Mesodermal cell (in vitro differentiated cells): ENCODE results near the gene RPS19BP1.

Experiments used
- H3K27ac ChIP-seq: 2 replicates; pipeline ENCODE4 v1.7.0; 2013; ENCODE audit warnings: mild to moderate bottlenecking, low read depth, low read length, moderate library complexity; ENCODE audit not compliant: severe bottlenecking
- H3K36me3 ChIP-seq: 2 replicates; pipeline ENCODE4 v1.7.1; 2013; ENCODE audit warnings: mild to moderate bottlenecking, low read length, moderate library complexity; ENCODE audit not compliant: control insufficient read depth, insufficient read depth
- H3K4me1 ChIP-seq: one replicate; pipeline ENCODE4 v1.7.1; 2013; ENCODE audit warnings: mild to moderate bottlenecking, low read length; ENCODE audit not compliant: insufficient read depth, control insufficient read depth, poor library complexity, severe bottlenecking
- H3K4me3 ChIP-seq: 2 replicates; pipeline ENCODE4 v1.7.0; 2013; ENCODE audit warnings: low read length, control low read depth, mild to moderate bottlenecking; ENCODE audit not compliant: insufficient read depth, poor library complexity, severe bottlenecking; ENCODE audit errors: extremely low read depth
- H3K9me3 ChIP-seq: 2 replicates; pipeline ENCODE4 v1.7.1; 2013; ENCODE audit warnings: mild to moderate bottlenecking, low read length, moderate library complexity; ENCODE audit not compliant: control insufficient read depth
- WGBS, 2 experiments: methylation state at CpG; one replicate each; pipeline ENCODE4 v1.1.5; 2013; ENCODE audit warnings: missing lambda C conversion rate in 2 of 2; ENCODE audit not compliant: insufficient coverage in 2 of 2; 5-methylcytosine and 5-hydroxymethylcytosine counted together

RPS19BP1 gene

DNA sequence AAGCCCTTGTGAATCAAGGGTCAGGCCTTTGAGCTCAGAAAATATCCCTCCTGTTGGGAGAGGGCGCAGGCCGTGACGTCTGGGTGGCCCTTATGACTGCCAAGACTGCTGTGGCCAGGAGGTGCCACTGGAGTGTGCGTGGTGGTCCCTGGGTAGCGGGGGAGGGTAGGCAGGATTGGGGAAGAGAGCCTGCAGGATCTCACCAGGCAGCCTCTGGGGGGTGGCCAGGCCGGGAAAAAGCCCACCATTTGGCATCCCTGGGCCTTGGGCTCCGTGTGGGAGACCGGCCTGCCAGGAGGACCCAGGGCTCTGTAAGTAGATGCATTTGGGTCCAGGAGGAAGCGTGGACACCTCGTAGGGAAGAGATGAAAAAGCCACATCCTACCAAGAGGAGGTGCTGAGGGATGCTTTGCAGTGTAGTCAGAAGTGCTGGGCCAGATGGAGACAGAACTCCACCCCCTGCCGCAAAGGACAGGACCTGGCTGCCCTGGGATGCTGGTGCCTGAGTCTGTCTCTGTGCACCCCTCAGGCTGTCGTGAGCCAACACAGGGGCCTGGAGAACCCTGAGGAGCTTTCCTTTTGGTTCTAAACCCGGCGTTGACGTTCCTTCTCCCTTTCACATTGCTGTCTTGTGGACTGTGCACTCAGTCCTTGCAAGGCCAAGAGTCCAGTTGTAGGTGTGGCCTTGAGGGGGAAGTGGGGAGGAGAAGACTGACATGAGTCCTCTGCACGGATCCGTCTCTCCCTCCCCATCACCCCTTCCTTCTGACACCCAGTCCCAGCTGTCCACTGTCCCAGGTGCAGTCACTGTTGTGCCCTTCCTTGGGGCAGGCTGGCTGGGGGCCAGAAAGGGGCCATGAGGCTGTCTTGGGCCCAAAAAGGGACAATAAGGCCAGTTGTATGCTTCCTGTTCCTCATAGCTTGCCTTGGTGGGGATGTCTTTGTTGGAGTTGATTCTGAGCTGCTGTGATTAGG, 43.2 kb downstream of the RPS19BP1 start:
- no peak overlapping the region for H3K27ac ChIP-seq
- peaks cover 8% of the 10 kb centered on the region for H3K36me3 ChIP-seq
- no peaks in the 10 kb centered on the region for H3K9me3 ChIP-seq
- H3K4me1 ChIP-seq, result peaks cover 3% of the 10 kb centered on the region
- 94 to 96% methylated on average over 11 to 15 of the region's 17 CpGs for WGBS, 2 experiments
- no peak overlapping the region for H3K4me3 ChIP-seq

DNA sequence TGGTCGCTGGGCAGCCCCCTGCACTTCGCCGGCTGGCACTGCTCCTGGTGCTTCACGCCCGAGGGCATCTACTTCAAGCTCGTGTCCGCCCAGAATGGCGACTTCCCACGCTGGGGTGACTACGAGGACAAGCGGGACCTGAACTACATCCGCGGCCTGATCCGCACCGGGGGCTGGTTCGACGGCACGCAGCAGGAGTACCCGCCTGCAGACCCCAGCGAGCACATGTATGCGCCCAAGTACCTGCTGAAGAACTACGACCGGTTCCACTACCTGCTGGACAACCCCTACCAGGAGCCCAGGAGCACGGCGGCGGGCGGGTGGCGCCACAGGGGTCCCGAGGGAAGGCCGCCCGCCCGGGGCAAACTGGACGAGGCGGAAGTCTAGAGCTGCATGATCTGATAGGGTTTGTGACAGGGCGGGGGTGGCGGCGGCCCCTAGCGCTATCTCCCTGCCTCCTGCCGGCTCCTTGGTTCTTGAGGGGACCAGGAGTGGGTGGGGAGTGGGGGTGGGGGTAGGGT, 43.9 kb downstream of the RPS19BP1 start:
- Histone ChIP-seq H3K27ac (no peak overlapping the region), H3K4me1 (no peaks in the 10 kb centered on the region), H3K36me3 (peaks cover 8% of the 10 kb centered on the region), H3K9me3 (no peaks in the 10 kb centered on the region), H3K4me3 (no peak overlapping the region)
- WGBS, 2 experiments, result 95 to 98% methylated on average over 24 to 32 of the region's 39 CpGs

DNA sequence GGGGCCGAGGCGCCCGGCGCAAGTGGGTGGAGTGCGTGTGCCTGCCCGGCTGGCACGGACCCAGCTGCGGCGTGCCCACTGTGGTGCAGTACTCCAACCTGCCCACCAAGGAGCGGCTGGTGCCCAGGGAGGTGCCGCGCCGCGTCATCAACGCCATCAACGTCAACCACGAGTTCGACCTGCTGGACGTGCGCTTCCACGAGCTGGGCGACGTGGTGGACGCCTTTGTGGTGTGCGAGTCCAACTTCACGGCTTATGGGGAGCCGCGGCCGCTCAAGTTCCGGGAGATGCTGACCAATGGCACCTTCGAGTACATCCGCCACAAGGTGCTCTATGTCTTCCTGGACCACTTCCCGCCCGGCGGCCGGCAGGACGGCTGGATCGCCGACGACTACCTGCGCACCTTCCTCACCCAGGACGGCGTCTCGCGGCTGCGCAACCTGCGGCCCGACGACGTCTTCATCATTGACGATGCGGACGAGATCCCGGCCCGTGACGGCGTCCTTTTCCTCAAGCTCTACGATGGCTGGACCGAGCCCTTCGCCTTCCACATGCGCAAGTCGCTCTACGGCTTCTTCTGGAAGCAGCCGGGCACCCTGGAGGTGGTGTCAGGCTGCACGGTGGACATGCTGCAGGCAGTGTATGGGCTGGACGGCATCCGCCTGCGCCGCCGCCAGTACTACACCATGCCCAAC, 44.6 kb downstream of the RPS19BP1 start:
- Histone ChIP-seq H3K4me1 (no peaks in the 10 kb centered on the region), H3K27ac (no peak overlapping the region), H3K9me3 (no peaks in the 10 kb centered on the region), H3K4me3 (no peak overlapping the region), H3K36me3 (peaks cover 8% of the 10 kb centered on the region)
- 96 to 98% methylated on average over 64 to 70 of the region's 70 CpGs for WGBS, 2 experiments

DNA sequence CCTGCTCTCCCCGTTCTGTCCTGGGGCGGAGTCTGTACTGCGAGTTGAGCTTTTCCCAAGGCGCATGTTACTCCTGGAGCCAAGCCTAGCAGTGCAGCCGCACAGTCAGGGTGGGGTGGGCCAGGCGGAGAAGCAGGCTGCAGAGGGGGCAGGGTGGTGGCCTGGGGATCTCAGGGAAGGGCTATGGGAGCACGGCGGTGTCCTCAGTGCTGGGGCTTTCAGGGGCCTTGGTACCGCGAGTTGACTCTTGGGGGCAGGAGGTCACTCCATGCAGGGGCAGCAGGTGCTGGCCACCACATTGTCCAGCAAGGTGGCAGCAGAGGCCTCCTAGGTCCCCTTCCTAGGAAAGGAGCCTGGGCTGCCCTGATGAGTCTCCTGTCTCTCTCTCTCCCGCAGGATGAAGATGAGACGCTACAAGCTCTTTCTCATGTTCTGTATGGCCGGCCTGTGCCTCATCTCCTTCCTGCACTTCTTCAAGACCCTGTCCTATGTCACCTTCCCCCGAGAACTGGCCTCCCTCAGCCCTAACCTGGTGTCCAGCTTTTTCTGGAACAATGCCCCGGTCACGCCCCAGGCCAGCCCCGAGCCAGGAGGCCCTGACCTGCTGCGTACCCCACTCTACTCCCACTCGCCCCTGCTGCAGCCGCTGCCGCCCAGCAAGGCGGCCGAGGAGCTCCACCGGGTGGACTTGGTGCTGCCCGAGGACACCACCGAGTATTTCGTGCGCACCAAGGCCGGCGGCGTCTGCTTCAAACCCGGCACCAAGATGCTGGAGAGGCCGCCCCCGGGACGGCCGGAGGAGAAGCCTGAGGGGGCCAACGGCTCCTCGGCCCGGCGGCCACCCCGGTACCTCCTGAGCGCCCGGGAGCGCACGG, 45.4 kb downstream of the RPS19BP1 start:
- no peak overlapping the region for H3K4me3 ChIP-seq
- H3K36me3 ChIP-seq, result peaks cover 8% of the 10 kb centered on the region
- no peaks in the 10 kb centered on the region for H3K4me1 ChIP-seq
- no peak overlapping the region for H3K27ac ChIP-seq
- no peaks in the 10 kb centered on the region for H3K9me3 ChIP-seq
- WGBS, 2 experiments, result 94 to 96% methylated on average over 40 to 44 of the region's 45 CpGs

DNA sequence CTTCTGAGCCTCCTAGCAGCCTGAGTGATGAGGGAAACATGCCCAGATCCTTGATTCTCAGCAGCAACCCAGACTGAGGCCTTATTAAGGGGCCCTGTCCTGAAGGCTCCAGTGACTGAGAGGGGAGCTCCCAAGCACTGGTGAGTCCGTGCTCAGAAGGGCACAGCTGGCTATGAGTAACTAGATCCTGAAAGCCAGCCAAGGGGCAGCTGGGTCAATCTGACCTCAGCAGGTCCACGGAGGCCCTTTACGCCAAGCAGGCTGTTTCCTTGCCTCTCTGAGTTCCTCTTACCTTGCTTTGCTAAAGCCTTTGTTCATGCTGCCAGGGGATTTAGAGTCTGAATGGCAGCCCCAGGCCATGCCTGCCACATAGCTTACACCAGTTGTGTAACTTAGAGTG, 49.8 kb downstream of the RPS19BP1 start:
- H3K9me3 ChIP-seq, result no peaks in the 10 kb centered on the region
- no peak overlapping the region for H3K4me3 ChIP-seq
- no peak overlapping the region for H3K27ac ChIP-seq
- H3K4me1 ChIP-seq, result no peaks in the 10 kb centered on the region
- H3K36me3 ChIP-seq, result peaks cover 5% of the 10 kb centered on the region
- 87 to 90% methylated on average over 3 of the region's 3 CpGs for WGBS, 2 experiments

DNA sequence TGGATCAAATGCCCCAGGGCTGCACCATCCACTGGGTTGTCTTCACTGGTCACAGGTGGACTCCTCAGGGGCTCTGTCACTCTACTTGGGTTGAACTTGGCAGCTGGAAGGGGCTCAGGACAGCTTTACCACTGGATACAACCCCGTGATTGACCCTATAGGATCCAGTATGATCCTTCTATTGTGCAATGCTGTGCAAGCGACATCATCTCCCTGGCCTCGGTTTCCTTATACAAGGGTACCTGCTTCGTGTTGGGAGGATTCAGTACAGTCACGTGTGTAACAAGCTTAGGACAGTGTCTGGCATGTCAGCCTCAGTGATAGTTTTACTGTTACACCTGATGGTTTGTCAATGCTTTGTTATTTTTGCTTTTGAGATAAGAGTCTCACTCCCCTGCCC, 51.0 kb downstream of the RPS19BP1 start:
- Histone ChIP-seq H3K27ac (no peak overlapping the region), H3K9me3 (no peaks in the 10 kb centered on the region), H3K36me3 (peaks cover 15% of the 10 kb centered on the region), H3K4me3 (no peak overlapping the region), H3K4me1 (peaks cover 4% of the 10 kb centered on the region)
- 96 to 98% methylated on average over 5 of the region's 5 CpGs for WGBS, 2 experiments

DNA sequence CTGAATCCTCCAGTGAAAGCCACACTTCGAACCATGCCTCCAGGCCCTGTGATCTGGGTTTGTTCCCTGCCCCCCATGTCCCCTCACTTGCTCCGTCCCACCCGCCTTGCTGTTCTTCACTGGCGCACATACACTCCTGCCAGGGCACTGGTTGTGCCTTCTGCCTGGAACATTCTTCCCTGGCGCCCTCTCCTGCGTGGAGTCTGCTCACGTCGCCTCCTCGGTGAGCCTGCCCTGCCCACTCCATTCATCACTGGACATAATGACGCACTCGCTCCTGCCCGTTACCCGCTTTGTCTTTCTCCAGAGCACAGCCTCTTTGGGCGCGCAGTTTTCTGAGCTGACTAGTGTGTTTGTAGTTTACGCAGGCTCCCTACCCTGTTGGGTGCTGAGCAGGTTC, 51.5 kb downstream of the RPS19BP1 start:
- Histone ChIP-seq H3K36me3 (peaks cover 17% of the 10 kb centered on the region), H3K4me3 (no peak overlapping the region), H3K4me1 (peaks cover 10% of the 10 kb centered on the region), H3K27ac (no peak overlapping the region), H3K9me3 (no peaks in the 10 kb centered on the region)
- WGBS, 2 experiments, result 88 to 96% methylated on average over 16 of the region's 16 CpGs

DNA sequence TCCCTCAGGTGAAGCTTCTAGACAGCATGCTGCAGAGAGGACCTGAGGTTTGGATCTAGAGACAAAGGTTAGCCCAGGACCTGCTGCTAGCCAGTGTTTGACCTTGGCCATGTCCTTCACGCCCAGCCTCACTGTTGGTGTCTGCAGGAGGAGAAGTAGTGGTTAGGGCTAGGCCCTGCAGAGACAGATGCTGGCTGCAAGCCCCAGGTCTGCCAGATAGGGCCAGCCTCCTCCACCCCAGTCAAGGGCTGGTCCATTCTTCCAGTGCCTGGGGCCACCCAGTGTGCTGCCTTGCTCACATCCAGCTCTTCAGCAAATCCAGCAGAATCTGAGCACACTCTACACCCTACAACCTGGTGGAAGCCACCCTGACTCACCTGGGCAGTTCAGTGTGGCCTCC, 52.0 kb downstream of the RPS19BP1 start:
- H3K4me1 ChIP-seq, result peaks cover 15% of the 10 kb centered on the region
- WGBS, 2 experiments, result 100% methylated on average over 1 of the region's 1 CpG; no CpG with 5 or more reads in 1 of the 2 experiments
- H3K36me3 ChIP-seq, result peaks cover 17% of the 10 kb centered on the region
- H3K9me3 ChIP-seq, result no peaks in the 10 kb centered on the region
- H3K27ac ChIP-seq, result no peak overlapping the region
- H3K4me3 ChIP-seq, result no peak overlapping the region

DNA sequence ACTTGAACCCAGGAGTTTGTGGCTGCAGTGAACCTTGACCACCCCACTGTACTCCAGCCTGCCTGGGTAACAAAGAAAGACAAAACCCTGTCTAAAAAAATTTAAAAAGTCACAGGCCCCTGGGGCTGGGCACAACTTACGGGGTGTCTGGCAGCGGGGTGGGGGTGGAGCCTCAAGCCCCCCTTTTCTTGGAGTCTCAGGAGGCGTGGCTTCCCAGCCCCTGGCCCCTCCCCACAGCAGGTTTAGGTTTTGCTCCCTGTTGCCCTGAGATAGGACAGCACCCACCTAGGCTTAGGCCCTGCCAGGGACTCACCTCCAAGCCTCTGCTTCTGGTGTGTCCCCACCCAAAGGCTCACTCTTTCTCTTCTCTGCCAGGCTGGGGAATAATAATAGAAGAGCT, 53.3 kb downstream of the RPS19BP1 start:
- Histone ChIP-seq H3K9me3 (no peaks in the 10 kb centered on the region), H3K36me3 (peaks cover 17% of the 10 kb centered on the region), H3K4me3 (no peak overlapping the region), H3K27ac (no peak overlapping the region), H3K4me1 (peaks cover 27% of the 10 kb centered on the region)
- 82 to 94% methylated on average over 3 of the region's 3 CpGs for WGBS, 2 experiments
